Kidney (tissue), 14 donors: Measurements from ENCODE around the gene SUOX. TPM values are rescaled to one million over a fixed set of nuclear protein-coding genes. Genes with fewer than 3 reads are reported as not detected.

ENCODE experiments used
- DNase-seq, 5 donors: peaks; one replicate each; pipeline ENCODE4 v3.0.0-alpha.2; 2013 to 2020
- FAIRE-seq: peaks from 2 replicates; lab custom pipeline; 2012; peaks lifted over from hg19 to GRCh38; lab: Jason Lieb, UNC
- H3K27ac ChIP-seq, 2 donors: one replicate each; pipeline ENCODE4 v1.7.0; 2013; ENCODE audit warnings: low read depth in 2 of 2, low read length in 2 of 2, inconsistent platforms in 1 of 2
- H3K27me3 ChIP-seq: one replicate; pipeline ENCODE4 v1.7.1; 2013; ENCODE audit warnings: low read length, inconsistent platforms; ENCODE audit not compliant: control insufficient read depth, insufficient read depth
- H3K36me3 ChIP-seq, 3 donors: one replicate each; pipeline versions ENCODE4 v1.7.0 to v1.7.1; 2013; ENCODE audit warnings: low read length in 3 of 3, control low read depth in 1 of 3, inconsistent platforms in 1 of 3; ENCODE audit not compliant: insufficient read depth in 3 of 3, control insufficient read depth in 2 of 3
- H3K4me1 ChIP-seq, 3 donors: one replicate each; pipeline versions ENCODE4 v1.7.0 to v1.7.1; 2013; ENCODE audit warnings: low read length in 3 of 3, inconsistent platforms in 1 of 3, low read depth in 1 of 3; ENCODE audit not compliant: control insufficient read depth in 2 of 3, insufficient read depth in 2 of 3
- H3K4me3 ChIP-seq, 3 donors: one replicate each; pipeline versions ENCODE4 v1.7.0 to v1.8.1; 2013; ENCODE audit warnings: low read length in 3 of 3, control low read depth in 1 of 3, inconsistent platforms in 1 of 3
- H3K9ac ChIP-seq, 3 donors: one replicate each; pipeline versions ENCODE4 v1.7.0 to v1.7.1; 2013; ENCODE audit warnings: low read length in 3 of 3, control low read depth in 1 of 3, inconsistent platforms in 1 of 3
- H3K9me3 ChIP-seq, 3 donors: one replicate each; pipeline versions ENCODE4 v1.7.0 to v1.7.1; 2013; ENCODE audit warnings: low read length in 3 of 3, control low read depth in 1 of 3, inconsistent platforms in 1 of 3; ENCODE audit not compliant: control insufficient read depth in 2 of 3, insufficient read depth in 1 of 3
- intact Hi-C: fragments of 100-400 bp; cut with DNase I; formaldehyde crosslinking; loops from one replicate; pipeline ENCODE4 v1.11.1; 2022
- polyA plus RNA-seq: library from polyadenylated mRNA; stranded (reverse); fragments of 350-450 nt; fragmentation: Illumina TruSeq; extraction: RNeasy Lipid Tissue Mini Kit (QIAGEN cat#74804); gene quantifications from one replicate; pipeline ENCODE4 v1.2.3, GENCODE V29; 2014; ENCODE audit warnings: low read depth, low replicate concordance; ENCODE audit not compliant: insufficient read depth
- total RNA-seq: library from RNA; stranded (reverse); fragmentation: NEBNext Ultra II Directional; extraction: Animal tissue kit (Norgen Biotek cat#: 25700); gene quantifications from one replicate; pipeline ENCODE4 v1.2.1, GENCODE V29; 2021
- TF ChIP-seq, protein P1 (sequence below): IDR thresholded peaks from 3 replicates; pipeline ENCODE4 v1.5.1; 2012; ENCODE audit warnings: mild to moderate bottlenecking, moderate library complexity, borderline replicate concordance; ENCODE audit not compliant: insufficient read depth; ENCODE audit errors: extremely low read depth
- donor health status: control.
- donor health status: control.
- donor health status: control.
- donor health status: control.
- donor health status: control.
- donor health status: DM: yes; HTN: yes; CAD: no.
- donor health status: Normal renal cell carcinoma (clear cell type).

Gene SUOX
- total and polyA plus RNA-seq, 2 donors from 2014 or later = 33.1 to 61.1 TPM

- no peak overlapping the region for H3K4me3 ChIP-seq
- H3K36me3 ChIP-seq = peaks cover 0 to 2% (median 0%) of the 10 kb centered on the region in 3 donors
- H3K27ac ChIP-seq = no peak overlapping the region
- H3K9me3 ChIP-seq = no peaks in the 10 kb centered on the region
- FAIRE-seq = no peak
- H3K9ac ChIP-seq = no peak overlapping the region
- H3K27me3 ChIP-seq = no peaks in the 10 kb centered on the region
- intact Hi-C loops = no loop called here
- no peak for DNase-seq
- H3K4me1 ChIP-seq = peaks cover 3 to 21% (median 8%) of the 10 kb centered on the region in 3 donors
- TF ChIP-seq, protein P1, sequence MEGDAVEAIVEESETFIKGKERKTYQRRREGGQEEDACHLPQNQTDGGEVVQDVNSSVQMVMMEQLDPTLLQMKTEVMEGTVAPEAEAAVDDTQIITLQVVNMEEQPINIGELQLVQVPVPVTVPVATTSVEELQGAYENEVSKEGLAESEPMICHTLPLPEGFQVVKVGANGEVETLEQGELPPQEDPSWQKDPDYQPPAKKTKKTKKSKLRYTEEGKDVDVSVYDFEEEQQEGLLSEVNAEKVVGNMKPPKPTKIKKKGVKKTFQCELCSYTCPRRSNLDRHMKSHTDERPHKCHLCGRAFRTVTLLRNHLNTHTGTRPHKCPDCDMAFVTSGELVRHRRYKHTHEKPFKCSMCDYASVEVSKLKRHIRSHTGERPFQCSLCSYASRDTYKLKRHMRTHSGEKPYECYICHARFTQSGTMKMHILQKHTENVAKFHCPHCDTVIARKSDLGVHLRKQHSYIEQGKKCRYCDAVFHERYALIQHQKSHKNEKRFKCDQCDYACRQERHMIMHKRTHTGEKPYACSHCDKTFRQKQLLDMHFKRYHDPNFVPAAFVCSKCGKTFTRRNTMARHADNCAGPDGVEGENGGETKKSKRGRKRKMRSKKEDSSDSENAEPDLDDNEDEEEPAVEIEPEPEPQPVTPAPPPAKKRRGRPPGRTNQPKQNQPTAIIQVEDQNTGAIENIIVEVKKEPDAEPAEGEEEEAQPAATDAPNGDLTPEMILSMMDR = no peak
These were observed 26.3 kb upstream of the SUOX start for GRCh38 chr12:55970775-55971174.

DNA sequence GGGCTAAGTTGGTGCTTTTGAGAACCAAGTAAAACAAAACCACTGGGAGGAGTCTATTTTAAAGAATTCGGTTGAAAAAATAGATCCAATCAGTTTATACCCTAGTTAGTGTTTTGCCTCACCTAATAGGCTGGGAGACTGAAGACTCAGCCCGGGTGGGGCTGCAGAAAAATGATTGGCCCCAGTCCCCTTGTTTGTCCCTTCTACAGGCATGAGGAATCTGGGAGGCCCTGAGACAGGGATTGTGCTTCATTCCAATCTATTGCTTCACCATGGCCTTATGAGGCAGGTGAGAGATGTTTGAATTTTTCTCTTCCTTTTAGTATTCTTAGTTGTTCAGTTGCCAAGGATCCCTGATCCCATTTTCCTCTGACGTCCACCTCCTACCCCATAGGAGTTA, 25.0 kb upstream of the SUOX start:
- FAIRE-seq = no peak
- intact Hi-C loops = no loop called here
- no peak for DNase-seq
- no peak overlapping the region for H3K27ac ChIP-seq
- TF ChIP-seq, protein P1 = no peak
- H3K27me3 ChIP-seq = no peaks in the 10 kb centered on the region
- H3K4me3 ChIP-seq = no peak overlapping the region
- no peaks in the 10 kb centered on the region for H3K9me3 ChIP-seq
- no peak overlapping the region for H3K9ac ChIP-seq
- H3K4me1 ChIP-seq = peaks cover 3 to 15% (median 6%) of the 10 kb centered on the region in 3 donors
- peaks cover 0 to 2% (median 0%) of the 10 kb centered on the region in 3 donors for H3K36me3 ChIP-seq

DNA sequence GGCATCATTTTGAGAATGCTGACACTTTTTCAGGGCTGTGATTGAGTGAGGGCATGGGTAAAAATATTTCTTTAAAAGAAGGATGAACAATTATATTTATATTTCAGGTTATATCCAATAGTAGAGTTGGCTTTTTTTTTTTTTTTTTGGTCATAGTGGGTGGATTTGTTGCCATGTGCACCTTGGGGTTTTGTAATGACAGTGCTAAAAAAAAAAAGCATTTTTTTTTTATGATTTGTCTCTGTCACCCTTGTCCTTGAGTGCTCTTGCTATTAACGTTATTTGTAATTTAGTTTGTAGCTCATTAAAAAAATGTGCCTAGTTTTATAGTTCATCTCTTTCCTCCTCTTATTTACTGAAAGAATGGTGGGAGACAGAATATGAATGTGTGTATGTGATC, 24.6 kb upstream of the SUOX start:
- DNase-seq = no peak
- peak overlapping the region; percentile 85 to 89 for H3K27ac ChIP-seq
- intact Hi-C loops = no loop called here
- H3K9ac ChIP-seq = peak overlapping the region in 1 of 3 donors; percentile 96
- peaks cover 0 to 2% (median 0%) of the 10 kb centered on the region in 3 donors for H3K36me3 ChIP-seq
- no peak for FAIRE-seq
- H3K4me1 ChIP-seq = peaks cover 3 to 13% (median 6%) of the 10 kb centered on the region in 3 donors
- no peaks in the 10 kb centered on the region for H3K9me3 ChIP-seq
- no peaks in the 10 kb centered on the region for H3K27me3 ChIP-seq
- H3K4me3 ChIP-seq = peak overlapping the region; percentile 64 to 94 (median 77)
- TF ChIP-seq, protein P1 = no peak
